SK-N-MC (cell line): Measurements from ENCODE around the gene OR4K17.

ENCODE experiments used
- EZH2 ChIP-seq: fragments of 200-600 bp; sonication (generic); IDR thresholded peaks from one replicate; pipeline ENCODE4 v1.6.1; 2017; ENCODE audit warnings: antibody characterized with exemption
- POLR2AphosphoS5 ChIP-seq: IDR thresholded peaks from 2 replicates; pipeline ENCODE4 v1.6.1; 2012; ENCODE audit warnings: mild to moderate bottlenecking, low read depth, low read length, borderline replicate concordance

DNA sequence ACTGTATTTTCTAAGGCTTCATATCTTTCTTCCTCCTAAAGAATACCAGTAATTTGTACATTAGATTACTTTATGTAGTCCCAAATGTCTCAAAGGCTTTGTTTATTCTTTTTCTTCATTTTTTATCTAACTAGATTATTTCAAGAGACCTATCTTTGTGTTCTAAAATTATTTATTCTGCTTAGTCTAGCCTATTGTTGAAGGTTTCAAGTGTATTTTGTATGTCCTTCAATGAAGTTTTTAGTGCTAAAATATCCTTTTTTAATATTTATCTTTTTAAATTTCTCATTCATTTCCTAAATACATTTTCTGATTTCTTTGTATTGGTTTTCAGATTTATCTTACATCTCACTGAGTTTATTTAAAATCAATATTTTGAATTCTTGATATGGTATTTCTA lies 53.9 kb downstream of the OR4K17 start:
- no peak for TF ChIP-seq EZH2
- TF ChIP-seq POLR2AphosphoS5: no peak
